HCT116 (cell line): Measurements from ENCODE around the gene ADD1.
A peak's percentile ranks its signal among the peaks of the same experiment; 100 is the strongest.

Experiments used
- CEBPB ChIP-seq: IDR thresholded peaks from 2 replicates; pipeline ENCODE4 v1.6.1; 2012; ENCODE audit warnings: low read depth
- CTCF ChIP-seq, 3 experiments: fragments of 200-600 bp in 1 of 3; sonication (generic) in 1 of 3; IDR thresholded peaks in 2 of 3; conservative IDR thresholded peaks in 1 of 3; 2 replicates each; pipeline ENCODE4 v1.5.1; 2012 to 2017; ENCODE audit warnings: low read depth in 2 of 3, low read length in 2 of 3, antibody characterized with exemption in 1 of 3, borderline replicate concordance in 1 of 3, control low read depth in 1 of 3, mild to moderate bottlenecking in 1 of 3, mixed read lengths in 1 of 3, mixed run types in 1 of 3, moderate library complexity in 1 of 3; ENCODE audit not compliant: insufficient read depth in 1 of 3
- EZH2 ChIP-seq: fragments of 200-600 bp; sonication (generic); IDR thresholded peaks from 2 replicates; pipeline ENCODE4 v1.6.1; 2017; ENCODE audit warnings: antibody characterized with exemption, mixed run types
- EZH2phosphoT487 ChIP-seq: fragments of 200-600 bp; IDR thresholded peaks from 2 replicates; pipeline ENCODE4 v1.6.1; 2018; ENCODE audit warnings: antibody characterized with exemption, borderline replicate concordance
- FOSL1 ChIP-seq: IDR thresholded peaks from 2 replicates; pipeline ENCODE4 v1.6.1; 2012; ENCODE audit warnings: low read depth
- MAX ChIP-seq: IDR thresholded peaks from 2 replicates; pipeline ENCODE4 v1.6.1; 2012
- POLR2A ChIP-seq: IDR thresholded peaks from 2 replicates; pipeline ENCODE4 v1.7.0; 2011; ENCODE audit warnings: borderline replicate concordance; ENCODE audit not compliant: insufficient read depth, insufficient read length; ENCODE audit errors: extremely low read depth
- POLR2AphosphoS5 ChIP-seq: IDR thresholded peaks from 2 replicates; pipeline ENCODE4 v1.6.1; 2011; ENCODE audit warnings: mild to moderate bottlenecking, low read depth, low read length, moderate library complexity
- SIN3A ChIP-seq: IDR thresholded peaks from 2 replicates; pipeline ENCODE4 v1.6.1; 2012; ENCODE audit warnings: low read depth
- ZBTB33 ChIP-seq: IDR thresholded peaks from 2 replicates; pipeline ENCODE4 v1.6.1; 2011; ENCODE audit warnings: mild to moderate bottlenecking, low read length, moderate library complexity; ENCODE audit not compliant: insufficient replicate concordance; ENCODE audit errors: extremely low read depth
- ZFX ChIP-seq: fragments of 450-650 bp; IDR thresholded peaks from 2 replicates; pipeline ENCODE4 v1.6.1; 2017

GRCh38 chr4:2811830-2812611 is 31.6 kb upstream of the ADD1 start:
- no peak for TF ChIP-seq FOSL1
- peak; percentile 54 for TF ChIP-seq POLR2A
- TF ChIP-seq CTCF (IDR thresholded peaks at IDR 0.05 in 2 of 3, conservative IDR thresholded peaks at IDR 0.05 in 1 of 3; ENCODE audit: borderline replicate concordance in 1 of 3, insufficient read depth in 1 of 3, low read depth in 2 of 3, low read length in 2 of 3): no peak
- TF ChIP-seq ZFX: peak; percentile 82
- peak; percentile 47 for TF ChIP-seq POLR2AphosphoS5
- TF ChIP-seq SIN3A: no peak
- TF ChIP-seq EZH2: no peak
- no peak for TF ChIP-seq EZH2phosphoT487
- TF ChIP-seq ZBTB33: no peak
- TF ChIP-seq CEBPB: no peak
- TF ChIP-seq MAX: no peak
